ENCODE measurements around the gene KIAA1217.

Gene KIAA1217

GRCh38 chr10:24351961-24352360 lies 143.0 kb downstream of the KIAA1217 start:
- TF ChIP-seq PAX5 (IDR thresholded peaks at IDR 0.05; ENCODE audit: insufficient read depth, low read length, severe bottlenecking) (no peak), TAF1 (IDR thresholded peaks at IDR 0.05; ENCODE audit: low read depth, low read length) (no peak), POLR2A (IDR thresholded peaks at IDR 0.05; ENCODE audit: low read depth, low read length) (no peak), SPI1 (IDR thresholded peaks at IDR 0.05; ENCODE audit: low read depth, low read length) (no peak), POU2F2 (IDR thresholded peaks at IDR 0.05; ENCODE audit: low read depth, low read length) (no peak), POLR2AphosphoS5 (IDR thresholded peaks at IDR 0.05; ENCODE audit: low read depth, low read length) (no peak)
- FAIRE-seq (no peak), DNase-seq (ENCODE audit: insufficient read length, low spot score) (no peak)

- DNase-seq (ENCODE audit: insufficient read length, low spot score) (no peak), FAIRE-seq (no peak)
- TF ChIP-seq TAF1 (IDR thresholded peaks at IDR 0.05; ENCODE audit: low read depth, low read length): no peak
- no peak for TF ChIP-seq PAX5 (IDR thresholded peaks at IDR 0.05; ENCODE audit: insufficient read depth, low read length, severe bottlenecking)
- no peak for TF ChIP-seq POU2F2 (IDR thresholded peaks at IDR 0.05; ENCODE audit: low read depth, low read length)
Observed at GRCh38 chr10:24352399-24352798, 143.5 kb downstream of the KIAA1217 start.

GRCh38 chr10:24353319-24353718 lies 144.4 kb downstream of the KIAA1217 start:
- FAIRE-seq (no peak), DNase-seq (ENCODE audit: insufficient read length, low spot score) (no peak)
- TF ChIP-seq PAX5 (IDR thresholded peaks at IDR 0.05; ENCODE audit: insufficient read depth, low read length, severe bottlenecking) (no peak), POLR2AphosphoS5 (IDR thresholded peaks at IDR 0.05; ENCODE audit: low read depth, low read length) (no peak), POU2F2 (IDR thresholded peaks at IDR 0.05; ENCODE audit: low read depth, low read length) (no peak), SPI1 (IDR thresholded peaks at IDR 0.05; ENCODE audit: low read depth, low read length) (no peak), POLR2A (IDR thresholded peaks at IDR 0.05; ENCODE audit: low read depth, low read length) (no peak), TAF1 (IDR thresholded peaks at IDR 0.05; ENCODE audit: low read depth, low read length) (no peak)

- FAIRE-seq (no peak), DNase-seq (ENCODE audit: insufficient read length, low spot score) (no peak)
- TF ChIP-seq SPI1 (IDR thresholded peaks at IDR 0.05; ENCODE audit: low read depth, low read length) (no peak), PAX5 (IDR thresholded peaks at IDR 0.05; ENCODE audit: insufficient read depth, low read length, severe bottlenecking) (no peak), POLR2AphosphoS5 (IDR thresholded peaks at IDR 0.05; ENCODE audit: low read depth, low read length) (no peak), POLR2A (IDR thresholded peaks at IDR 0.05; ENCODE audit: low read depth, low read length) (no peak), POU2F2 (IDR thresholded peaks at IDR 0.05; ENCODE audit: low read depth, low read length) (no peak), TAF1 (IDR thresholded peaks at IDR 0.05; ENCODE audit: low read depth, low read length) (no peak)
Observed at GRCh38 chr10:24355056-24355688, 146.2 kb downstream of the KIAA1217 start.

GRCh38 chr10:24357344-24358004 lies 148.5 kb downstream of the KIAA1217 start:
- no peak for FAIRE-seq
- no peak for DNase-seq (ENCODE audit: insufficient read length, low spot score)
- TF ChIP-seq SPI1 (IDR thresholded peaks at IDR 0.05; ENCODE audit: low read depth, low read length) (no peak), POLR2A (IDR thresholded peaks at IDR 0.05; ENCODE audit: low read depth, low read length) (no peak), PAX5 (IDR thresholded peaks at IDR 0.05; ENCODE audit: insufficient read depth, low read length, severe bottlenecking) (no peak), POU2F2 (IDR thresholded peaks at IDR 0.05; ENCODE audit: low read depth, low read length) (no peak), TAF1 (IDR thresholded peaks at IDR 0.05; ENCODE audit: low read depth, low read length) (no peak), POLR2AphosphoS5 (IDR thresholded peaks at IDR 0.05; ENCODE audit: low read depth, low read length) (no peak)

- TF ChIP-seq TAF1 (IDR thresholded peaks at IDR 0.05; ENCODE audit: low read depth, low read length) (no peak), PAX5 (IDR thresholded peaks at IDR 0.05; ENCODE audit: insufficient read depth, low read length, severe bottlenecking) (no peak), SPI1 (IDR thresholded peaks at IDR 0.05; ENCODE audit: low read depth, low read length) (no peak), POU2F2 (IDR thresholded peaks at IDR 0.05; ENCODE audit: low read depth, low read length) (no peak), POLR2A (IDR thresholded peaks at IDR 0.05; ENCODE audit: low read depth, low read length) (no peak), POLR2AphosphoS5 (IDR thresholded peaks at IDR 0.05; ENCODE audit: low read depth, low read length) (no peak)
- DNase-seq (ENCODE audit: insufficient read length, low spot score): no peak
- no peak for FAIRE-seq
Observed at GRCh38 chr10:24358022-24358421, 149.1 kb downstream of the KIAA1217 start.

GRCh38 chr10:24360282-24361127 lies 151.6 kb downstream of the KIAA1217 start:
- no peak for TF ChIP-seq SPI1 (IDR thresholded peaks at IDR 0.05; ENCODE audit: low read depth, low read length)
- TF ChIP-seq TAF1 (IDR thresholded peaks at IDR 0.05; ENCODE audit: low read depth, low read length): no peak
- no peak for TF ChIP-seq PAX5 (IDR thresholded peaks at IDR 0.05; ENCODE audit: insufficient read depth, low read length, severe bottlenecking)
- TF ChIP-seq POLR2A (IDR thresholded peaks at IDR 0.05; ENCODE audit: low read depth, low read length): no peak
- TF ChIP-seq POU2F2 (IDR thresholded peaks at IDR 0.05; ENCODE audit: low read depth, low read length): no peak
- no peak for TF ChIP-seq POLR2AphosphoS5 (IDR thresholded peaks at IDR 0.05; ENCODE audit: low read depth, low read length)
- peak; percentile 87 for FAIRE-seq

GRCh38 chr10:24363070-24363469 lies 154.1 kb downstream of the KIAA1217 start:
- FAIRE-seq (no peak), DNase-seq (ENCODE audit: insufficient read length, low spot score) (no peak)
- TF ChIP-seq SPI1 (IDR thresholded peaks at IDR 0.05; ENCODE audit: low read depth, low read length) (no peak), PAX5 (IDR thresholded peaks at IDR 0.05; ENCODE audit: insufficient read depth, low read length, severe bottlenecking) (no peak), TAF1 (IDR thresholded peaks at IDR 0.05; ENCODE audit: low read depth, low read length) (no peak)

More at GRCh38 chr10:24360282-24361127, 151.6 kb downstream of the KIAA1217 start:
- DNase-seq (ENCODE audit: insufficient read length, low spot score): peak; percentile 19

GRCh38 chr10:24367688-24368087 lies 158.8 kb downstream of the KIAA1217 start:
- TF ChIP-seq TAF1 (IDR thresholded peaks at IDR 0.05; ENCODE audit: low read depth, low read length): no peak
- no peak for TF ChIP-seq PAX5 (IDR thresholded peaks at IDR 0.05; ENCODE audit: insufficient read depth, low read length, severe bottlenecking)
- TF ChIP-seq POU2F2 (IDR thresholded peaks at IDR 0.05; ENCODE audit: low read depth, low read length): no peak
- no peak for TF ChIP-seq SPI1 (IDR thresholded peaks at IDR 0.05; ENCODE audit: low read depth, low read length)
- TF ChIP-seq POLR2AphosphoS5 (IDR thresholded peaks at IDR 0.05; ENCODE audit: low read depth, low read length): no peak
- no peak for TF ChIP-seq POLR2A (IDR thresholded peaks at IDR 0.05; ENCODE audit: low read depth, low read length)
- FAIRE-seq: no peak
- DNase-seq (ENCODE audit: insufficient read length, low spot score): no peak

Measured in GM12891 (cell line).